Tibial nerve (tissue), 4 donors: ENCODE measurements around the gene ANKRD26.

Source experiments
- EP300 ChIP-seq, 2 donors: sonication (generic); formaldehyde crosslinking; IDR thresholded peaks; one replicate each; pipeline ENCODE4 v1.6.1; 2017; ENCODE audit warnings: antibody characterized with exemption in 2 of 2, mild to moderate bottlenecking in 1 of 2
- TF ChIP-seq, protein P1 (sequence below), 5 experiments: fragments of 200-600 bp in 3 of 5; fragments of 450-650 bp in 2 of 5; sonication (generic) in 3 of 5; IDR thresholded peaks; one replicate each; pipeline ENCODE4 v1.5.1; 2016 to 2019; ENCODE audit warnings: antibody characterized with exemption in 5 of 5, mild to moderate bottlenecking in 3 of 5, moderate library complexity in 2 of 5

DNA sequence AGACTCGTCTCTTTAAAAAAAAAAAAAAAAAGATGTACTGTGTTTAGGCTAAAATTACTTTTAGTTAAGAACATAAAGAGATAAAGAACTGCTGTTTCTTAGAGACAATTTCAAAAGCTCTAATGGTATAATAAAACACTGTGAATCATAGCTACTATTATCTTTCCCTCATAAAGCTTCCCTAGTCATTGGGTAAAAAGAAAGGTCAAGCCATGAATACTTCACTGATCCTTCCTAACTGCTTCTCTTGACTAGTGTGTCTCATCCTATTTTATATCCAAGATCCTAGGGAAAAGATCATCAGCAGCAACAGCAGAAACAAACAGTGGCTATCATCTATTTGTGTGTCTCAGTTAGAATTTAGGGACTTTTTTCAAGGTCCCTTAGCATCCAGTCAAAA lies 43.4 kb upstream of the ANKRD26 start:
- no peak for TF ChIP-seq EP300 (IDR thresholded peaks at IDR 0.05)
- TF ChIP-seq, protein P1, sequence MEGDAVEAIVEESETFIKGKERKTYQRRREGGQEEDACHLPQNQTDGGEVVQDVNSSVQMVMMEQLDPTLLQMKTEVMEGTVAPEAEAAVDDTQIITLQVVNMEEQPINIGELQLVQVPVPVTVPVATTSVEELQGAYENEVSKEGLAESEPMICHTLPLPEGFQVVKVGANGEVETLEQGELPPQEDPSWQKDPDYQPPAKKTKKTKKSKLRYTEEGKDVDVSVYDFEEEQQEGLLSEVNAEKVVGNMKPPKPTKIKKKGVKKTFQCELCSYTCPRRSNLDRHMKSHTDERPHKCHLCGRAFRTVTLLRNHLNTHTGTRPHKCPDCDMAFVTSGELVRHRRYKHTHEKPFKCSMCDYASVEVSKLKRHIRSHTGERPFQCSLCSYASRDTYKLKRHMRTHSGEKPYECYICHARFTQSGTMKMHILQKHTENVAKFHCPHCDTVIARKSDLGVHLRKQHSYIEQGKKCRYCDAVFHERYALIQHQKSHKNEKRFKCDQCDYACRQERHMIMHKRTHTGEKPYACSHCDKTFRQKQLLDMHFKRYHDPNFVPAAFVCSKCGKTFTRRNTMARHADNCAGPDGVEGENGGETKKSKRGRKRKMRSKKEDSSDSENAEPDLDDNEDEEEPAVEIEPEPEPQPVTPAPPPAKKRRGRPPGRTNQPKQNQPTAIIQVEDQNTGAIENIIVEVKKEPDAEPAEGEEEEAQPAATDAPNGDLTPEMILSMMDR (IDR thresholded peaks at IDR 0.05) = no peak
